DMS53 treated with DMSO at 0.1 percent for 48 hours (cell line): ENCODE measurements around the gene THOC3.
"Not testable (repeated sequence)": the region's sequence is repeated elsewhere in the genome, so short reads cannot be mapped to it uniquely, and the experiment has no call there.

Experiments used
- DNase-seq: peaks from one replicate; lab custom pipeline; 2025; ENCODE audit not compliant: unreplicated experiment; lab: John Stamatoyannopoulos, UW

Gene THOC3

DNA sequence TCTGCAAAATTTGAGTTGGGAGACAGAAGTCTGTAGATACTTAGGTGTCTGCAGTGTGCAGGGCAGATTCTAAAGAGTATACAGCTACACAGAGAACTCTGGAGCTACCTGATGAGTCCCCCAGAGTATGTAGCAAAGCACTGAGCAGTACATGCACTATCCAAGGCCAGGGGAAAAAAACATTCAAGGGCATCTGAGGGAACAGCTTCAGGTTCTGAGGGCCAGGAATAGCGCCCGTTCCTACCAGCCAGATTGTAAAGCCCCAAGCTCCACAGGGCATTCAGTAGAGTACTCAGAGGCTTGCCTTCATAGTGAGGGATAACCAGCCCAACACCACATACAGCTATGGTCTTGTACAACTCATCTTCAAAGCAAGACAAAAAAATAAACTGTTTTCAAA is 27.5 kb downstream of the THOC3 start:
- not testable (repeated sequence) for DNase-seq

DNA sequence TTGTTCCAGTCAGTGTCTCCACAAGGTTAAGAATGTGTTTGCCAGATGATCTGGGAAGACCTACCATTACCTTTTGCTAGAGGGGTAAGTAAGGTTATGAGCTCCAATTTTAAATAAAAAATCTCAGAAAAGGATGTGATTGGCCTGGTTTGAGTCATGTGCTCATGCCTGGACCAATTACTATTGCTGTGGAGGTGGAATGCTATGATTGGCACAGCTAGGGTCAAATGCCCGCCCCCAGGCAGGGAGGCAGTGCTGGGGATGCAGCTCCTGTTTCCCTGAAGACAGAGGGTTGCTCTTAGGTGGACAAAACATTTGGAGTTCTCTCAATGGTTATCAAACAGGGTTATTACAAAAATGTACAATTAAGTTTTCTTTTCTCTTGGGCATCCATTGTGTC is 29.6 kb downstream of the THOC3 start:
- not testable (repeated sequence) for DNase-seq

DNA sequence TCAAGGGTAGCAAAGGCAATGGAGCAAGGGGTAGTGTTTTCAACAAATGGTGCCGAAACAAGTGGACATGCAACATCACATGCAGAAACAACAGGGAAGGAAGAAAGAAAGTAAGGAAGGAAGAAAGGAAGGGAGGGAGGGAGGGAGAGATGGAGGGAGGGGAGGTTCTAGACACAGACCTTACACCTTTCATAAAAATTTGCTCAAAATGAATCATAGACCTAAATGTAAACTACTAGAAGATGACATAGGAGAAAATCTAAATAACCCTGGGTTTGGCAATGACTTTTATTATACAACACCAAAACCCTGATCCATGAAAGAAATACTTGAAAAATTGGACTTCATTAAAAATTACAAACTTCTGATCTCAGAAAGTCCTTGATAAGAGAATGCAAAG is 39.4 kb downstream of the THOC3 start:
- not testable (repeated sequence) for DNase-seq

DNA sequence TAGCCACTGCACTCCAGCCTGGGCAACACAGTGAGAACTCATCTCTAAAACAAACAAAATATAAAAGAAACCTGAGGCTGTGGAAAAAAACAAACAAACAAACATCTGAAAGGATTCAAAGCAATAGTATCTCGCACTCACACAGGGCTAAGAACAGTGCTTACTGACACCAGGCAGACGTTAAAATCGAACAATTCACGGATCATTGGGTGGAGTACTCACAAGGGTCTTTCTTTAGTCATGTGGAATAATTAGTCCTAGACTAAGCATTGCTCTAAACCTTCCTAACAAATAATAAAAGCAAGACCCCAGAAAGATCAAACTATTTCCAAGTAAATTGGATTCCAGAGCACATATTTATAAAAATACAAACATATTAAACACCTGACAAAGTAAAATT is 43.0 kb downstream of the THOC3 start:
- not testable (repeated sequence) for DNase-seq

DNA sequence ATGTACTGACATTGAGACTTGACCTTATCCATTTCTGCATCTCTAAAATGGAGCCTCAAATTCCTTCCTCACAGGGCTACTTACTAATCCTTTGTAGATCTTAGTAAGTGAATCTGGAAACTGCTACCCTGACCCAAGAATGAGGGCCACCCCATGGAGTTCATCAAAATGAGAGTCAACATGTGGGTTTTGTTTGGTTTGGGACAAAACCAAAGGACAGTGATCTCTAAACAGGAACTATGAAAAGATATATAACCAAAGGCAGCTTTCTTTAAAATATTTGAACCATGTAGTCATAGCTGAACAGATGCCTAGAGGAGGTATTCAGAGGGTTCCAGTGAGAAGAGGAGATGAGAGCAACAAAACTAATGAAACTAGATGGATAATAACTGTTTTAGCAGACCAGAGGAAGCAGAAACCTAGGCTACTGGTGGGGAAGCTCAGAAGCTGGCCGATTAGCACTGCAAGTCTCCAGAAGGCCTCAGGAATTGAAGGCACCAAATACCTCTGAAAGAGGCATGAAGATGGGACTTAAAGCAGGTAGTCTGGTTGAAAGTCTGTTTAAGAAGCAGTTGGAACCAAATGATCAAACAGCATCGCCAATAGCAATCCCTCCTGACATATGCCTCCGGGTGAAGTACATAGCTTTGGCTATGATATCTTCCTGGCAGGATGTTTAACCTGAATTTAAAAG is 45.8 kb downstream of the THOC3 start:
- DNase-seq = no peak

DNA sequence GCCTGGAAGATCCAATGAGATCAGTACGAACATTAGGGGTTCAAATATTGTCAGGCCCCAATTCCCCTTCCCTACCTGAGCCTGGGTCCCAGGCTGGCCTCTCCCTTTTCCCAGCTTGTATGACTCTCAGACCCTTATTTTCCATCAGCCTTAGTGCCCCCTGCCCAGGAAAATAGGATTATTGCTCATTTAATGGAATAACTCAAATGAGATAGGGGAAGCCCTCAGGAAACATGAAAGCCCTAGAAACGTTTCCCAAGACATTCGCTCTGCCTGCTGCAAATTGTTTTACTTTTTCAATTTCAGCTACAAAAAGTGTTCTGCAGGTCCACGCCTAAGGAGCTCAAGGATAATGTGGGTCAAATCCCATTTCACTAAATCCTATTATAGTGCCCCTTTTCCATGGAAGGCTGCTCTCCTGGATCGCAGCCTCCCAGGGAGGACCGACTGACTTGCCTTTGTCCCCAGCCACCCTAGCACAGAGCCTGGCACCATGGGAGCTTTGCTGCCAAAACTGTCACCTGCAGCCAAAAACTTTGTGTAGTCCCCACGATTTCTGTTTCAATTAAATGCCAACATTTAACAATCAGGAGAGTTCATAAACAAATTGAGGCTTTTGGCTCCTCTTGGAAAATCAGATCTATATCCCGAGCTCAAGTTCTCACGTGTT is 46.9 kb downstream of the THOC3 start:
- no peak for DNase-seq

DNA sequence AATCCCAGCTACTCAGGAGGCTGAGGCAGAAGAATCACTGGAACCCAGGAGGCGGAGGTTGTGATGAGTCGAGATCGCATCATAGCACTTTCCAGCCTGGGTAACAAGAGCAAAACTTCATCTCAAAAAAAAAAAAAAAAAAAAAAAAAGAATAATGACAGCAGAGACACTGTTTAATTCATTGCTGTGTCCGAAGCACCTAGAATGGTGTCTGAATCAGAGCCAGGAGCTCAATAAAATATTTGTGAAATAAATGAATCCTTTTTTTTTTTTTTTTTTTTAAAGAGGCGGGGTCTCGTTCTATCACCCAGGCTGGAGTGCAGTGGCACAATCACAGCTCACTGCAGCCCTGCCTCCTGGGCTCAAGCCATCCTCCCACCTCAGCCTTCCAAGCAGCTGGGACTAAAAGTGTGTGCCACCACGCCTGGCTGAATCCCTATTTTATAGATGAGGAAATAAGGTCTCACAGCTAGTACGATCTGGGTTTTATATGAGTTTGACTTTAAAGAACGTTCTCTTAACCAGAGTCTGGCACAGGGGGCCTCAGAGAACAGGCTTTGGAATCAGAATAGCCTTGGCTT is 47.8 kb downstream of the THOC3 start:
- DNase-seq = no peak

DNA sequence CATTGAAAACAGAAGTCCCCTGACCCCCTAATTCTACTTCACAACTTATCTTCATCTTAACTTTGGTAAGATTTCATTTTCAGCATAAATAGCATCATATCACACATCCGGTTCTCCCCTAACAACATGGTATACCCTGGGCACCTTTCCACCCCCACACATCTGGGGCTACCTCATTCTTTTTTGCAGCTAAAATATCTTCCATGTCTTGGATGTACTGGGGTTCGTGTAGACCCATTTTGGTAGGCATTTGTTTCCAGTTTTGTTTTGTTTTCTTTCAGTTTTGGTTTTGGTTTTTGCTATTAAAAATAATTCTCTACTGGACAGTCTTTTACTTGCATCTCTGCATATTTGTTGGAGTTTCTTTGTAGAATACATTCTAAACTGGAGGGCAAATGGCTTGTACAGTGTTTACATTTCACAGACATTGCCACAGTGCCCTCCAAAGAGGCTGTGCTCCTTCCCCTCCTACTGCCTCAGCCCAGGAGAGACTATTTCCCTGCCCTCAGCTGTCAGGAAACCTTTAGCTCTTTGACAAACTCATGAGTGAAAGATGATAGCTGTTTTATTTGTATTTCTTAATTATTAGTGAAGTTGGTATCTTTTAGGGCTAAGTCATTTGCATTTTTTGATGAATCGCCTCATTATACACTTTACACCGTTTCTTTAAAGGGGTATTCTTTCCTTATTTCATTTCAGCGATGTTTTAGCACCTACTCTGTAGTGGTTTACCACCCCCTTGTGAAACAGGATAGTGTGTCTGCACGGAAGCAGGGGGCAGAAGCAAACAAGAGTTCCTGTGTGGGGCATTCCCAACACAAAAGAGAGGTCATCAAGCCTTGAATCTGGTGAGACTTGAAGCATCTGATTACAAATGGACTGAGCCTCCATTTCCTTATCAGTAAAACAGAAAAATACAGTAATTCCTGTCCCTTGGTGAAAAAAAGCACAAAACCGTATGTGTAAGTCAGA is 52.8 kb downstream of the THOC3 start:
- DNase-seq = not testable (repeated sequence)

DNA sequence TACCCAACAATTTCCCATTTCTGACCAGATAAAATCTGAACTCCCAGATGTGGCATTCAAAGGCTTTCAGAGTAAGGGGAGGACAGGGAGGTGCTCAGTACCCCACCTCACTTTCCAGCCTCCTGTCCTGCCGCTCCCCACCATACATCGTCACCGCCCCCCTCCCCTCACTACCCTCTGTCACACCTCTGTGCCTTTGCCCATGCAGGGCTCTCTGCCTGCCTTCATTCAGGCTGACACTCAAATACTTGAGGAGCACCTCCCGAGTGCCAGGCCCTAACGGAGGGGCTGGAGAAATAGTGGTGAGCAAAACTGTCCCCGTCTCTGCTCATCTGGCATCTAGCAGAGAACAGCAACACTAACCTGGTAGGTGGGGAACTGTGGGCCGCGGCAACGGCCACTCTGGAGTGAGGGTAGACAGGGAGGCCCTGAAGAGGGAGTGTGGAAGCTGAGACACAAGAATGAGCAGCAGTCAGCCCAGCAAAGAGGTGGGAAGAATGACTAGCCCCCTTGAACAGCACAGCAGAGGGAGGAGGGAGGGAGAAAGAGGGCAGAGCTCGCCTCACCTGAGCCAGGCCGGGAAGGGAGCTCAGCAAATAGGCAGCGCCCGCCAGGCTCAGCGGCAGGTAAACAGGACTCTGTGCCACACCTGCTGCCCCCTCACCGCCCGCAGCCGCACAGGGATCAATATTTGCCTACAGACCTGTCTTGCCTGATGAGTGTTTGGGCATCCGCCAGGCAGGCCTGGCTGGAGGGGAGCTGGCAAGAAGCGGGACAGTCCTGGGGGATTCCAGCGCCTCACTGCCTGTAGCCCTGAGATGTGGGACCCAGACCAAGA is 54.1 kb downstream of the THOC3 start:
- not testable (repeated sequence) for DNase-seq

DNA sequence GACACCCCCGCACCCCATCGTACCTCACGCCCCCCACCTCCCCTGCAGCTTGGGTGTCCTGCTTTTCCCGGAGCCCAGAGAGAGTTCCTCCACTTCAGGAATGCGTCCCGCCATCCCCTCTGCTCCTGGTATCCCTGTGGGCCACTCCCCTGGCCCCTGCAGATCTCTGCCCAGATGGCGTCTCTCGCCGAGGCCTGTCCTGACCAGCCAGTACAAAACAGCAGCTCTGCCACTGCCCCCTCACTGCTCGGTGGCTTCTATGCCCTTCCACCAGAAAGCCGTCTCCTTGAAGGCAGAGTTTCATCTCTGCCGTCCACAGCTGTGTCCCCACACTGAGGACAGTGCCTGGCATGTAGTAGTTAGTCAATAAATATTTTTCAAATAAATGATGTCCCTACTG is 58.0 kb downstream of the THOC3 start:
- not testable (repeated sequence) for DNase-seq
